HG03108 (cell line): ENCODE results near the gene C14orf39.
"Not testable (repeated sequence)": the region's sequence is repeated elsewhere in the genome, so short reads cannot be mapped to it uniquely, and the experiment has no call there.

Experiments
- ATAC-seq: cut with Tn5 transposase; IDR thresholded peaks from one replicate; pipeline ENCODE4 v1.9.1; 2021; ENCODE audit warnings: moderate library complexity; ENCODE audit not compliant: unreplicated experiment

Gene C14orf39

DNA sequence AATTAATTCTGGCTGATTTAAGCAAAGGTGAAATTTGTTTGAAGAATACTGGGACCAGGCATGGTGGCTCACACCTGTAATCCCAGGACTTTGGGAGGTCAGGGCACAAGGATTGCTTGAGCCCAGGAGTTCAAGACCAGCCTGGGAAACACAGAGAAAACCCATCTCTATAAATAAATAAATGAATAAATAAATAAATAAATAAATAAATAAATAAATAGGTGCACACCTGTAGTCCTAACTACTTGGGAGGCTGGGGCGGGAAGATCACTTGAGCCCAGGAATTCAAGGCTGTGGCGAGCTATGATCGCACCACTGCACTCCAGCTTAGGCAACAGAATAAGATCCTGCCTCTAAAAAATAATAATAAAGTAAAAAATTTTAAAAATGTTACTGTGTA is 4.4 kb upstream of the C14orf39 start:
- ATAC-seq, result no peak

DNA sequence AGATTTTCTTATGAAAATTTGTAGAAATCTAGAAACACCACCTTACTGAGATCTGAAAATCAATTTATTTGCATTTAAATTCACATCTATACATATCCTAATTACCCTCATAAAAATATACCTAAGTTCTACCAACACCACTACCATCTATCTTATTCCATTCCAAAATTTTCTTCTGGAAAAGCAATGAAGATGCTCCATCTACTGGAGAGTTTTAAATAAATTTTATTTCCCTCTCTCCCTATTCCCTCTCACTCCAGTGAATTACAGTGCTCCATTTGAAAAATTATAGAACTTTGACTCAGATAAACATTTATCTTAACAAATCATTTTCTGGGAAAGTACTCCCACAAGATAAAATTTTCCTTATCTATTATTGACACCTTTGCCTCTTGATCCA is 2.3 kb upstream of the C14orf39 start:
- ATAC-seq, result no peak

DNA sequence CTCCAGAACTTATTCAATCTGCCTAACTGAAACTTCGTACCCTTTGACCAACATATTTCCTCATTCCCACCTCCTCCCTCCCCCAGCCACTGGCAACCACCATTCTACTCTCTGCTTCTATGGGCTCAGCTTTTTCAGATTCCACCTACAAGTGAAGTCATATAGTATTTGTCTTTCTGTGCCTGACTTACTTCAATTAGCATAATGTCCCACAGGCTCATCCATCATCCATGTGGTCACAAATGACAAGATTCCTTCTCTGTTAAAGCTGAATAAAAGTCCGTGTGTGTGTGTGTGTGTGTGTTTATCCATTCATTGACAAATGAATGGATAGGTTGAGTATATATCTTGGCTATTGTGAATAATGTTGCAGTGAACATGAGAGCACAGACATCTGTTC is 1.3 kb upstream of the C14orf39 start:
- no peak for ATAC-seq

DNA sequence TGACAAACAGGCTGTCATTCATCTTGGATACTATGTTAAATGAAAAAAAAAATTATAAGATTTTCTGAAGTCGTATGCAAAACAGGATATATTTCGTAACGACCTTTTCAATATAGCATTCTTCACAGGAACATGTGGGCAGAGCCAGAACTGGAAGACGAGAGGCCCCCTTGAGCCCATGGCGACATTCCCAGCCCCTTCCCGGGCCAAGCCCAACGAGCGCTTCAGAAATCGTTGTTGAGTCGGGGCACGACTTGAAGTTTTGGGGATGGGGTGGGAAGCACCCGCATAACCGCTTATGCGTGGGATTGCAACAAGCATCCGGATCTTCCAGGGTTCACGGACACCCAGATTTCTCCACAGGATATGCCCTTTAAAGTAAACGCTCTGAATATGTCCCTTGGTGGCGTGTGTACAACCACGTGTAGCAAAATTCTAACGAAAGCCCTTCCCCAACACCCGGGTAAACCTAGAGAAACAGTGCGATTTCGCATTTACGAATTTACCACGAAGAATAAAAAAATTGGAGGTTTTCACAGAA is 736 bp downstream of the C14orf39 start:
- ATAC-seq, result no peak

DNA sequence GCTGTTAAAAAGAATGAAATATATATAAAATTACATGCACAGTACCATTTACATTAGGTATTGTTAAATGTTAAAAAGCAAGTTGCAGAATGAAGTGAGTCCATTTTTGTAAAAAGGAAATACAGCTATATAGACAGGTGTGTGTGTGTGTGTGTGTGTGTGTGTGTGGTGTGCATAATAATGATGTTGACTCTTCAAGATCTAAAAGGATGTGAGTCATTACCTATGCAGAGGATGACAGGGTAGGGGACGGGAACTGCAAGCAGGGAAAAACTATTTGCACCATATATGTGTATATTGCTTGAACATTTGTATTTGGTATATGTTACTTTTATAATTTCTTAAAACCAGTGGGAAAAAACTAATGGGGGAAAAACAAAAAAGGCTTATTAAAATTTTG is 3.1 kb downstream of the C14orf39 start:
- no peak for ATAC-seq

DNA sequence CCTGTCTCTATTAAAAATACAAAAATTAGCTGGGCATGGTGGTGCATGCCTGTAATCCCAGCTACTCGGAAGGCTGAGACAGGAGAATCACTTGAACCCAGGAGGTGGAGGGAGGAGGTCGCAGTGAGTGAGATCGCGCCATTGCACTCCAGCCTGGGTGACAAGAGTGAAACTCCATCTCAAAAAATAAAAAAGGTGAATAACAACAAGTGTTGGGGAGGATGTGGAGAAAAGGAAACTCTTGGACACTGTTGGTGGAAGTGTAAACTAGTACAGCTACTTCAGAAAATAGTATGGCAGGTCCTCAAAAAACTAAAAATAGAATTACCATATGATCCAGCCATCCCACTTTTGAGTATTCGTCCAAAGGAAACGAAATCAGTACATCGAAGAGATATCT is 5.6 kb downstream of the C14orf39 start:
- ATAC-seq, result not testable (repeated sequence)

DNA sequence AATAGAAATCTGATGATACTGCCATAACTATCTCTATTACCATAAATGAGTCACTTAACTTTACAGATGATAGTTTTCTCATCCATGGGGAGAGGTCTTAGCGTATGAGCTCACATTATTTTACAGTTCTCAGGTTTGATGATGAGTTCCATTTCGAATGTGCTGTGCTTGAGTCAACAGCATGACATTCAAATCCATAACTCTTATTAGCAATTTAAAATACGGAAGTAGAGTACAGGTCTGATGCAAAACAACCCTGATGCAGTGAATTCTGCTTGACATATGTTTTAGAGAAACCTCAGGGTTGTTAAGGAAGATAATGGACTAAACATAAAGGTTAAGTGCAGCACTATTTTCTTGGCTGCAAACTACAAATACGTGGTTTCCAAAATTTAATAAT is 30.0 kb downstream of the C14orf39 start:
- ATAC-seq, result no peak

DNA sequence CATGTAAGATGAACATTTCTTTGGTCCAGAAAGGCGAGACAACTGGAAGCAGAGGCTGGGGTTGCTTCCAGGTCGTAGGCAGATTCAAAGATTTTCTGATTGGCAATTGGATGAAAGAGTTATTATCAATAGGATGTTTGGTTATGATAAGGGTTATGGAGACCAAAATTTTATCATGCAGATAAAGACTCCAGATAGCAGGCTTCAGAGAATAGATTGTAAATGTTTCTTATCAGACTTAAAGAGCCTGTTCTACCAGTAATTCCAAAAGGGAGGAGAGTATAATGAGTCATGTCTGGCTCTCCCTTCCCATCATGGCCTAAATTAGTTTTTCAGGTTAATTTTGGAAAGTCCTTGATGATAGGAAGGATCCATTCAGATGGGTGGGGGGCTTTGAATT is 55.6 kb downstream of the C14orf39 start:
- ATAC-seq, result no peak

DNA sequence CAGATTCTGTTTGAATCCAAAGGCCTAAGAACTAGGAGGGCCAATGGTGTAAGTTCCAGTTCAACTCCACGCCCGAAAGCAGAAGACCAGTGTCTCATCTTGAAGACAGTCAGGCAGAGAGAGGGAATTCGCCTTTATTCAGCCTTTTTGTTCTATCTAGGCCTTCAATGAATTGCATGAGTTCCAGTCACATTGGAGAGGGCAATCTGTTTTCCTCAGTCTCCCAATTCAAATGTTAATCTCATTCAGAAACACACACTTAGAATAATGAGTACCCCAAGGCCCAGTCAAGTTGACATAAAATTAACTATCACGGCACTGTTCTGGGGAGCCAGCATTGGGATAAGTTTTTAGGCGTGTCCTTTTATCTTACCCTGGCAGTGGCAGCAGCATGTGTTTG is 65.8 kb downstream of the C14orf39 start:
- ATAC-seq, result no peak

DNA sequence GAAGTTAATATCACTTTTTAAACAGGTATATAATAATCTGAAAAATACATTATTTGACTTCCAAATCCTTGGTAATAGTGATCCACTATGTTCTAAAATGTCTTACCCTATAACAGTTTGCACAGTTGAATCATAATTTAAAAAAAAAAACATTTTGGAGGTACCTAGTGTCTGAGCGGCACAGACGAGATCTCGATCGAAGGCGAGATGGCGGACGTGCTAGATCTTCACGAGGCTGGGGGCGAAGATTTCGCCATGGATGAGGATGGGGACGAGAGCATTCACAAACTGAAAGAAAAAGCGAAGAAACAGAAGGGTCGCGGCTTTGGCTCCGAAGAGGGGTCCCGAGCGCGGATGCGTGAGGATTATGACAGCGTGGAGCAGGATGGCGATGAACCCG is 88.3 kb downstream of the C14orf39 start:
- ATAC-seq, result not testable (repeated sequence)

DNA sequence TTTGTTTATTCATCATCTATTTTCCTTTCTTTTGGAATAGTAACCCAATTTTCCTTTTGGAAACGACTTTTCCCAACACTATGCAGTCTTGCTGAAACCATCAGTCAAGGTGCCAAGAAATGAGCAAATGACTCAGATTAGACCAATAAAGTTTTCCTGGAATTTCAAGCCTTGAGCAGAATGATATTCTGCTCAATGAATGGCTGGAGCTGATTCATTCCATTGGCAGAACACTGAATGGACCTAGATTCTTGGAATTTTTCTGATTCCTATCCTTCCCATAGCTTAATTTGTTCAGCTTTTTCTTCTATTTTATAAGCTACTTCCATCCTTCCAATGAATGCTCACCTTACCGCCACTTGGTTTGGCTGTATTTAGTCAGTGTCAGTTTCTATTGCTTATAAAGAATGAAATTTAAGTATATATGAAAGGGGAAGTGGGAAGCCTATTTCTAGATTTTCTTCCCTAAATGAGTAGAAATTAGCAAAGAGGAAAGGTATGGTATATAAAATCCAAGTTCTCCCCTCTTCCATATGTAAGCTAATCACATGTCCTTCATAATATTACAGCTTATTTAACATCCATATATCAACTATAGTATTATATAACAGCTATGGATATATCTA is 89.0 kb downstream of the C14orf39 start:
- ATAC-seq, result no peak
